ENCODE results near the gene PCDH19. TPM values are rescaled to one million over a fixed set of nuclear protein-coding genes. Genes with fewer than 3 reads are reported as not detected.

Gene PCDH19
- total RNA-seq, 4 donors from 2014 or later, result 0.63 to 1.5 (median 0.72) TPM

DNA sequence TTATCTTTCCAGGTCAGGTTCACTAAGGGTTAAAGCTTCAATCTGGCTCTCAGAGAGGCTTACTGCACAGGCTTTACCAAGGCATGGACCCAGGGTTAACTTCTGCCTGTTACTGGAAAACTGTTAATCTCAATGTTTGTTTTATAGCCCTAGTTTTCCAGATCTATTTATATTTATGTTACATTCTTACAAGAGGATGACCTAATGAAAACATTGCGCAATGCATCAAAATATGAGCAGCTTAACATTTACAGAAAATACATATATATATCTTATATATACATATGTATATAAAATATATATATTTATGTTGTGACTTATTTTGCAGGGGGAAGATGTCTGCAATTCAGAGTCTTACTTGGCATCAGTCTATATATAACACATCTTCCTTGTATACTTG is 112.3 kb downstream of the PCDH19 start:
- intact Hi-C loops (cut with DNase I; ENCODE audit: low total_unique reads), result no loop called here
- H3K4me1 ChIP-seq, result no peaks in the 10 kb centered on the region
- no peak overlapping the region for H3K4me3 ChIP-seq
- no peak for ATAC-seq
- no peak overlapping the region for H3K27ac ChIP-seq
- no peaks in the 10 kb centered on the region for H3K36me3 ChIP-seq
- no peak for DNase-seq
- in situ Hi-C loops (cut with MboI; ENCODE audit: low sequenced_read_pairs in 4 of 4), result no loop called here
- H3K27me3 ChIP-seq, result peaks cover 0 to 8% (median 0%) of the 10 kb centered on the region in 3 donors
- H3K9me3 ChIP-seq, result no peaks in the 10 kb centered on the region
- no peak for TF ChIP-seq POLR2A (IDR thresholded peaks at IDR 0.05)
- TF ChIP-seq, protein P1, sequence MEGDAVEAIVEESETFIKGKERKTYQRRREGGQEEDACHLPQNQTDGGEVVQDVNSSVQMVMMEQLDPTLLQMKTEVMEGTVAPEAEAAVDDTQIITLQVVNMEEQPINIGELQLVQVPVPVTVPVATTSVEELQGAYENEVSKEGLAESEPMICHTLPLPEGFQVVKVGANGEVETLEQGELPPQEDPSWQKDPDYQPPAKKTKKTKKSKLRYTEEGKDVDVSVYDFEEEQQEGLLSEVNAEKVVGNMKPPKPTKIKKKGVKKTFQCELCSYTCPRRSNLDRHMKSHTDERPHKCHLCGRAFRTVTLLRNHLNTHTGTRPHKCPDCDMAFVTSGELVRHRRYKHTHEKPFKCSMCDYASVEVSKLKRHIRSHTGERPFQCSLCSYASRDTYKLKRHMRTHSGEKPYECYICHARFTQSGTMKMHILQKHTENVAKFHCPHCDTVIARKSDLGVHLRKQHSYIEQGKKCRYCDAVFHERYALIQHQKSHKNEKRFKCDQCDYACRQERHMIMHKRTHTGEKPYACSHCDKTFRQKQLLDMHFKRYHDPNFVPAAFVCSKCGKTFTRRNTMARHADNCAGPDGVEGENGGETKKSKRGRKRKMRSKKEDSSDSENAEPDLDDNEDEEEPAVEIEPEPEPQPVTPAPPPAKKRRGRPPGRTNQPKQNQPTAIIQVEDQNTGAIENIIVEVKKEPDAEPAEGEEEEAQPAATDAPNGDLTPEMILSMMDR (IDR thresholded peaks at IDR 0.05 in 4 of 5, conservative IDR thresholded peaks at IDR 0.05 in 1 of 5), result no peak

DNA sequence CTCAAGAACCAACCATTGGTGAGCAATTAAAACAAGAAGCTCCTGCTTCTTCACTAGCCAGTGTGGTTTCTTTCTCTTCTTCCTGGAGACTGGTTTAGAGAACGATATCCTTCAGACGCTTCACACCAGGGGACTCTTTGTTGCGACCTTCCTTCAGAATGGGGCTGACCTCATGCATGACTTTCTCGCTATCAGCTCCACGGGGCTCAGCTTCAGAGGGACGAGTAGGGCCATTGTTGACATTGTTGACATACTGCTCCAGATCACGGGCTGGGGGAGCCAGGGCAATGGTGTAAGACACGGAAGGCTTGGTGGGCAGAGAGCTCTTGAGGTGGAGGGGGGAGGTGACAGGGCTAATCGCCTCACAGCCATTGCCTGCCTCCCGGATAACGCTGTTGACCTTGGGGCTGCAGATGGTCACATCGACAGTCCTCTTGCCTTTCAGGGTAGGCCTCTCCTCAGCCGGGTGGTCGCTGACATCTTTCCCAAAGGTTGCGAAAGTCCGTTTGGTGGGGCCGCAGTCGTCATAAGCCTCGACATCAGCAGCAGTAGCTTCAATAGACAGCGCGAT is 113.8 kb downstream of the PCDH19 start:
- Histone ChIP-seq H3K4me3 (no peak overlapping the region), H3K27me3 (peaks cover 0 to 8% (median 0%) of the 10 kb centered on the region in 3 donors), H3K4me1 (no peaks in the 10 kb centered on the region), H3K36me3 (no peaks in the 10 kb centered on the region), H3K9me3 (no peaks in the 10 kb centered on the region), H3K27ac (no peak overlapping the region)
- DNase-seq (no peak), ATAC-seq (no peak)
- in situ Hi-C loops (cut with MboI; ENCODE audit: low sequenced_read_pairs in 4 of 4), result no loop called here
- TF ChIP-seq POLR2A (IDR thresholded peaks at IDR 0.05), result no peak
- TF ChIP-seq, protein P1 (IDR thresholded peaks at IDR 0.05 in 4 of 5, conservative IDR thresholded peaks at IDR 0.05 in 1 of 5), result no peak
- intact Hi-C loops (cut with DNase I; ENCODE audit: low total_unique reads), result no loop called here

DNA sequence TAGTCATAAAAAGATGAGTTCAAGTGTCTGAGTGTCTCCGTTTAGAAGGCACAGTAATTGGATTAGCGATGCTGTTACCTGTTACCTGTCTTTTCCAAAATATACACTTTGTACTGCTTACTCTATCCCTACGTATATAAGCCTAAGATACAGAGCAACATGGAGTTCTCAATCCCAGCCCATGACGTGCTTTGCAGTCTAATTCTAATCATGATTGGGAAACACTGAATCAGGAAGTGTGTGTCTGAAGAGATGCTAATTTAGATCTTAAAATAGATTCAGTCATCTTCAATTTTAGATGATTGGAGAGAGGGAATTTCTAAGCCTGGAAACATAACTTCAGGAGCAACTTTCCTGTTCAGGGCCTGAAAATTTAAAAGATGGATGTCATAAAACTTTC is 115.1 kb downstream of the PCDH19 start:
- TF ChIP-seq POLR2A (IDR thresholded peaks at IDR 0.05), result no peak
- TF ChIP-seq, protein P1 (IDR thresholded peaks at IDR 0.05 in 4 of 5, conservative IDR thresholded peaks at IDR 0.05 in 1 of 5), result no peak
- no peak for DNase-seq
- Histone ChIP-seq H3K27ac (no peak overlapping the region), H3K4me1 (no peaks in the 10 kb centered on the region), H3K27me3 (peaks cover 0 to 6% (median 0%) of the 10 kb centered on the region in 3 donors), H3K36me3 (no peaks in the 10 kb centered on the region), H3K9me3 (no peaks in the 10 kb centered on the region), H3K4me3 (no peak overlapping the region)
- ATAC-seq, result no peak
- in situ Hi-C loops (cut with MboI; ENCODE audit: low sequenced_read_pairs in 4 of 4), result no loop called here
- intact Hi-C loops (cut with DNase I; ENCODE audit: low total_unique reads), result no loop called here

DNA sequence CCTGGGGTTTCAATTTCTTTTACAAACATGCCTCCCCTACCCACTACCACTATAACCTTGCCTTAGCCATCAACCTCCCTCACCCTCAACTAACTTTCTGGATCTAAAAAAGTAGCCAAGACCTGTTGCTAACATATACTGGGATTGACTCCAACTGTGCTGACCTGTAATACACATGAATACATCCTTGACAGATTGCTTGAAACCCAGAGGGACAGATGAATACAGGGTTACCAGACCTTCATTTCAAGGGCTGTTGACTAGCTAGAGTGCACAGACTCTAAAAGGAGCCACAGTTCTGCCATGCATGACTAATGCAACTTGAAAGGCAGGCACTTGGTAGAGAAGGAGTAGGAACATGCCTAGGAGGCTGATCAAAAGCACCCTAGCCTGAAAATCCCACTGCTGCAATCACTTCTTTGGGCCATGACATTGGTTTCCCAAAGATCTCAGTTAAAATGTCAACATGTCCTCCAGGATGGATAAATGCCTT is 121.0 kb downstream of the PCDH19 start:
- Histone ChIP-seq H3K36me3 (no peaks in the 10 kb centered on the region), H3K9me3 (no peaks in the 10 kb centered on the region), H3K27me3 (no peaks in the 10 kb centered on the region), H3K4me1 (no peaks in the 10 kb centered on the region), H3K27ac (no peak overlapping the region), H3K4me3 (no peak overlapping the region)
- intact Hi-C loops (cut with DNase I; ENCODE audit: low total_unique reads) (no loop called here), in situ Hi-C loops (cut with MboI; ENCODE audit: low sequenced_read_pairs in 4 of 4) (no loop called here)
- no peak for TF ChIP-seq POLR2A (IDR thresholded peaks at IDR 0.05)
- TF ChIP-seq, protein P1 (IDR thresholded peaks at IDR 0.05 in 4 of 5, conservative IDR thresholded peaks at IDR 0.05 in 1 of 5), result no peak
- ATAC-seq (no peak), DNase-seq (no peak)

DNA sequence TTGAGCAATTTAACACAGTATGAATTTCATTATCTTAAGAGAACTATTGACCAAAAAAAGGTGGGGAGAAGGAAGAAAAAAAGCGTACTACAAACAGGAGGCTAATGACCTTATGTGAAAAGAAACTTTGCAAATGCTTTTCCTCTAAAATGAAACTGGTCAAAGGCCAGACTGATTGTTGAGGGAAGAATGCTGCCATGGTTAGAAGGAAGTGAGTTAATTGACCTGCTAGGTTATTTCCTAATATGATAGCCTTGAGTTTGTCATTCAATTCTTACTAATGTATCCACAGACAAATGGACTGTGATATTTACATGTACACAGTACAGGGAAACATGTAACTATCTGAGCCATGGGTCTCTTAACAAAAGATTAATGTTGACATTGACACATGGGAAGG is 132.8 kb downstream of the PCDH19 start:
- in situ Hi-C loops (cut with MboI; ENCODE audit: low sequenced_read_pairs in 4 of 4), result no loop called here

More for the DNA sequence above, 132.8 kb downstream of the PCDH19 start:
- DNase-seq (no peak), ATAC-seq (no peak)
- H3K36me3 ChIP-seq, result no peaks in the 10 kb centered on the region
- H3K9me3 ChIP-seq, result no peaks in the 10 kb centered on the region
- no peak overlapping the region for H3K4me3 ChIP-seq
- H3K27me3 ChIP-seq, result no peaks in the 10 kb centered on the region
- TF ChIP-seq, protein P1 (IDR thresholded peaks at IDR 0.05 in 4 of 5, conservative IDR thresholded peaks at IDR 0.05 in 1 of 5), result no peak
- TF ChIP-seq POLR2A (IDR thresholded peaks at IDR 0.05), result no peak
- no peaks in the 10 kb centered on the region for H3K4me1 ChIP-seq
- intact Hi-C loops (cut with DNase I; ENCODE audit: low total_unique reads), result no loop called here
- H3K27ac ChIP-seq, result no peak overlapping the region

Measured in gastrocnemius medialis (tissue), 4 donors.